GM18519 (cell line): ENCODE measurements around the gene ACAT2.
"Not testable (repeated sequence)": the region's sequence is repeated elsewhere in the genome, so short reads cannot be mapped to it uniquely, and the experiment has no call there.

Experiments
- ATAC-seq: cut with Tn5 transposase; IDR thresholded peaks from one replicate; pipeline ENCODE4 v1.9.1; 2021; ENCODE audit warnings: mild to moderate bottlenecking, moderate library complexity; ENCODE audit not compliant: unreplicated experiment, low FRiP score

Gene ACAT2

DNA sequence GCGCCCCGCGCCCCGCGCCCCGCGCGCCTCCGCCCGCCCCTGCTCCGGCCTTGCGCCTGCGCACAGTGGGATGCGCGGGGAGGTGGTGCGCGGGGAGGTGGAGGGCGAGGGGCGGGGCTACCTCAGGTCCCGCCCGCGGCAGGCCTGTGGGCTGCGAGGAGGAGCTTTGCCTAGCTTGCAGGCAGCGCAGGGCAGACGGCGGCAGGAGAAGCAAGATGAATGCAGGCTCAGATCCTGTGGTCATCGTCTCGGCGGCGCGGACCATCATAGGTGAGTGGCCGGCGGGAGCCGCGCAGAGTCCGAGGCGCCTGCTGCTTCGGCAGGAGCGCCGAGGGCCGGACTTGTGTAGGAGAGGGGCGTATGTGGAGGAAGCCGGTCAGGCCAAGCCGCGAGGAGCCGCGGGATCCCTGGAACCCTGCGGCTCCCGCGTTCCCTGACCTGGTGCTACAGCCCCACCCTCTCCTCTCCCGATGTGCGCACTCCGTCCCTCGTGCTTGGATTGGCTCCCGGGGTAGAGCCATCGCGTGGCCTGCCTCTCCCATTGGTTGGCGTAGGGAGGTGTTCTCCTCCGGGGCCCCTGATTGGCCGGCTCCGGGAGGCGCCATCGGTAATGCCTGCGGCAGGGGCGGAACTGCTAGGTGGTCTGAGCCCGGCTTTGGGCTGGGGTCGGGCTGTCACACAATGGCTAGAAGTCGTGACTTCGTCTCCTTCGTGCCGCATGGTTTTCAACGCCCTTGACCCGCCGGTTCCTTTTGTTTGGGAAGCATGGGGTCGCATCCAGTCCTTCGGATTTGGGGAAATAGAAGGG lies at the start of gene ACAT2:
Gene ACAT2 (plus strand): TSS at position 173 of the 808 bp plus-strand sequence. CDS start 43 bp downstream, at position 216.
- peak; percentile 94 for ATAC-seq

DNA sequence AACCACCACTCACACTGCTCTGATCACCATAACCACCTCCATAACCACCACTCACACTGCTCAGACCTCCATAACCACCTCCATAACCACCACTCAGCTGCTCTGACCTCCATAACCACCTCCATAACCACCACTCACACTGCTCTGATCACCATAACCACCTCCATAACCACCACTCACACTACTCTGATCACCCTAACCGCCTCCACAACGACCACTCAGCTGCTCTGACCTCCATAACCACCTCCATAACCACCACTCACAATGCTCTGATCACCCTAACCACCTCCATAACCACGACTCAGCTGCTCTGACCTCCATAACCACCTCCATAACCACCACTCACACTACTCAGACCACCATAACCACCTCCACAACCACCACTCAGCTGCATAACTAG lies 49.5 kb upstream of the ACAT2 start:
- ATAC-seq: not testable (repeated sequence)

DNA sequence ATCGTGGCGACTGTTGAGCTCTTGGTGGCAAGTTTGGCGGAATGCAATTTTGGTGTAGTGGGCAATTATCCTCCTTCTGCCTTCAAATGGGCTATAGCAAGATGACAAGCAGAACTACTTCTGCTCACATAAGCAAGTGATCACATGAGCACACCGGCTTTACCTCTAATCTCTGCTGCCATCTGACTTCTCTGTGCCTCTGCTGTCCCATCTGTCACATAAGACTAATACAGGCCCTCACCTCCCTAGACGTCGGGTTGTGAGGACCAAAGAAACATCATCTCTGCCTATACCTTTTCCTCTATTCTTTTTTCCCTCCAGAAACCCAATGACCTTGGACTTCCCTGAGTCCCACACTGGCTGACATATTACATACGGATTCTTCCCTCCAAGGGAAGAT lies 47.9 kb upstream of the ACAT2 start:
- no peak for ATAC-seq

DNA sequence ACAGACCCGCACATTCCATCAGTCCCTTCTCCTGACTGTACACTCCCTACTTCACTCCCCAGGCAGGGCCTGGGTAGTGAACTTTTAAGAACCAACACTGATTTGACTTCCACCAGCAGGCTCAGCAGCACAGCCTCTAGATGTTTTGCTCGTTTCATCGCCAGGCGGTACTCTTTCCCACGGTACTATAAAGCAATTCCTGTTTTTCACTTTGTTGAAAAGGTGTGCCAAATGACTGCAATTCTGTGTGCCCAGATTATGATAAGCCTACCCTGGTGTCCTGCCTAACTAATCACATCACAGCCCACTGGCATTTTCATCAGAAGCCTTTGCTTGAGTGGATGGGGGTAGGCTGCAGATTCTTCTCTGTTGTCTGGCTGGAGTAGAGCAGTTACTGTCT lies 47.4 kb upstream of the ACAT2 start:
- ATAC-seq: no peak

DNA sequence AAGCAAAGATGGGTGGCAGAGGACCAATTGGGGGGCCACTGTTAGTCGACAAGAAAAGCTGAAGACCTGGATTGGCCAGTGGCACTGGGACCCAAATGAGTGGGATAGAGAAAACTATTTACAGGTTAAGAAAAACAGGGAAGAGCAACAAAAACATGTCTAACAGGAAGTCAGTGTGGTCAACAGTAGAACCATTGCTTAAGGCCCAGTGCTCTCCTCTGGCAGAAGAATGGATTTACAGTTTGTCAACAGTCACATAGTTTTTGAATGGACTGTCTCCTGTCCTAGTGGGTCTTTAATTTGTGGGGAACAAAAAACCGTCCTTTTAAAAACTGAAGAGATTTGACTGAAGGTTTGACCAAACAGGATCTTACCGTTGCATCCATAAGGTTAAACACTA lies 46.7 kb upstream of the ACAT2 start:
- no peak for ATAC-seq

DNA sequence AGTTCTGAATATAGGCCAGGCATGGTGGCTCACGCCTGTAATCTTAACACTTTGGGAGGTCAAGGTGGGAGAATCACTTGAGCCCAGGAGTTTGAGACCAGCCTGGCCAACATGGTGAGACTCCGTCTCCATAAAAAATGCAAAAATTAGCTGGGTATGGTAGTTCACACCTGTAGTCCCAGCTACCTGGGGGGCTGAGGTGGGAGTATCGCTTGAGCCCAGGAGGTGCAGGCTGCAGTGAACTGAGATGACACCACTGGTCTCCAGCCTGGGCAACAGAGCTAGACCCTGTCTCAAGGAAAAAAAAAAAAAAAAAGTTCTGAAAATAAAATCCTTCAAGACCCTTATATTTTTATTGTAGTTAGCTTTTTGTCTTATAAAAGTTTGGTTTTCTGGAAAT lies 46.2 kb upstream of the ACAT2 start:
- no peak for ATAC-seq

DNA sequence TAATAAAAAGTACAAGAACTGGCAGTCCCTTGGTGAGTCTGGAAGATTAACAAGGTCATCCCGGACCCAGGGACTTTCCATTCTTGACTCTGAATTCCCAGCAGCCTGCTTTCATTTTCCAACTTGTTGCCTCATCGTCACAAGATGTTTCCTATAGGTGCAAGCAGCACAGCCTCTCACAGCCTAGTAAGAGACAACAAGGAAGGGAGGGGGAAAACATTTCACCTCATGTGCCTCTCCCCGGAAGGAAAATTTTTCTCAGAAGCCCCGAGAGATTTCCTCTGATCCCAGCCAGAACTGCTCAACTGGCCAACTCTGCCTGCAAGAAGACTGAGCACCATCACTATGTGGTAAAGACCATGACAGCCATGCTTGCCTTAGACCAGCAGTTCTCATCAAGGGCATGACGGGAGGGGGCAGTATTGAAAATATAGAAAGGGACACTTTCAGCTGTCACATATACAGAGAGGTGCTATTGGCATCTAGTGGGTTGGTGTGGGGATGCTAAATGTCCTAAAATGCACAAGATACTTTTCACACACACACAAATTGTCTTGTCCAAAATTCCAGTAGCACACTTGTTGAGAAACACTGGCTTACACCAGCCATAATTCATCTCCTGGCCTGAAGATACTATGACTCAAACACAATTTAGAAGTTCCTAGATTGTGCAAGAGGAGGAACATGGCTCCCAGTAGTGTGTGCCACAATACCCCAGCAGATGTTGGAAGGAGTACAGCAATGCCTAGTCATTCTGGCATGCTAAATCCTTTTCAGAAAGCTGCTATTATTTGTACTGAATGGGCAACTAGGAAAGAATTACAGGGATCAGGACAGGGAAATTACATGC lies 45.4 kb upstream of the ACAT2 start:
- no peak for ATAC-seq

DNA sequence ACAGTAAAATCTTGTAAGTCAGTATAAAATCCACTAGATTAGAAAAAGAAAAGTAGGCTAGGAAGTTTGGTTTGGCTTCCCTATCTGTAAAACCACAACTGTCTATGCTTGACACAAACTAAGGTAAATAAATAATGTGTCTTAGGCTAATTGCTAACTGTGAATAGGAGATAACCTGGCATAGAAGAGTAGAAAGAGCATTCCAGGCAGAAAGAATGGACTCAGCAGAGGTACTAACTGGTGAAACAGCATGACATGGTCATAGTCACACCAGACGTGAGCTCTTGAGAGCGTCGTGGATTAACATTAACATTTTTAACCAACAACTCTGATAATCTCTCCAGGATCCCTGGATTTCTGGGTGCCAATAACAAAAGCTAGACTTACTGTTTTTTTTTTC lies 43.2 kb upstream of the ACAT2 start:
- no peak for ATAC-seq

DNA sequence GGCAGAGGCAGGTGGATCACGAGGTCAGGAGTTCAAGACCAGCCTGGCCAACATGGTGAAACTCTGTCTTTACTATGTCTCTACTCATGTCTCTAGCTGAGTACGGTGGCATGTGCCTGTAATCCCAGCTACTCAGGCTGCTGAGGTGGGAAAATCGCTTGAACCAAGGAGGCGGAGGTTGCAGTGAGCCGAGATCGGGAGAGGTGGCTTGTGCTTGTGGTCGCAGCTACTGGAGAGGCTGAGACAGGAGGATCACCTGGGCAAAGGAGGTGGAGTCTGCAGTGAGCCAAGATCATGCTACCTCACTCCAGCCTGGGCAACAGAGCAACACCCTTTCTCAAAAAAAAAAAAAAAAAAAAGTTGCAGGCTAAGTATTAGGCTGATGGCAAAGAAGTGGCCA lies 42.6 kb upstream of the ACAT2 start:
- ATAC-seq: no peak

DNA sequence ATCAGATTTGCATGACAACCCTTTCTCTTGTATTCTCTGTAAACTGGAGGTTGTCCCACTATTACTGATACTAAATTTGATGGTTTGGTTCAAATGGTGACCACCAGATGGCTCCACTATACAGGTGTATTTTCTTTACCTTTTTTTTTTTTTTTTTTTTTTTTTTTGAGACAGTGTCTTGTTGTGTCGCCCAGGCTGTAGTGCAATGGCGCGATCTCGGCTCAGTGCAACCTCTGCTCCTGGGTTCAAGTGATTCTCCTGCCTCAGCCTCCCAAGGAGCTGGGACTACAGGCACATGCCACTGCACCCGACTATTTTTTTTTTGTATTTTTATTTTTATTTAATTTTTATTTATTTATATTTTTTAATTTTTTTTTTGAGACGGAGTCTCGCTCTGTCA lies 41.1 kb upstream of the ACAT2 start:
- no peak for ATAC-seq

DNA sequence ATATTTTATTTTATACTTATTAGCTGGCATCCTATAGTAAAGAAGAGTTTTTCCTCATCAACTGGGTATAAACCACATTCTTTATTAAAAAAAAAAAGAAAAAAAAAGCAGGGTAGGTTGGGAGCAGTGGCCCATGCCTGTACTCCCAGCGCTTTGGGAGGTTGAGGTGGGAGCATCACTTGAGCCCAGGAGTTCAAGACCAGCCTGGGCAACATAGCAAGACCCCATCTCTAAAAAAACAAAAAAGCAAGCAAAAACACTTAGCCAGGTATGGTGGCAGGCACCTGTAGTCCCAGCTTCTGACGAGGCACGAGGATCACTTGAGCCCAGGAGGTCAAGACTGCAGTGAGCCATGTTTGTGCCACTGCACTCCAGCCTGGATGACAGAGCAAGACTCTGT lies 39.9 kb upstream of the ACAT2 start:
- not testable (repeated sequence) for ATAC-seq

DNA sequence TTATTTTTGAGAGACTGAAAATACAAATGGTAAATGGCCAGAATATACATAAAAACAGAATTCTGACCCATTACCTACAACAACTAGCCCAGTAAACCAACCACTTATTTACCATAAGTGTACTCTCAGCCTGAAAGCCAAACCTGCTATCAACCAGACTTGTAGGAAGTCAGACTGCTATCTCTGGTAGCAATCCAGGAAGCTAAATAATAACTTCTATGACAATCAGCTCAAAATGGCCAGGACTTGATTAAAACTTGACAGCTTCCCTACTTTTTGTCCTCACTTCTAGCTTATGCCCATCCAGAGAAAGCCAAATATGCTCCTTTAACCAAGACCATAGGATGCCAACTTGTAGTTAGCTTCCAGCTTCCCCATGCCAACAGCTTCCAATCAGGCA lies 39.2 kb upstream of the ACAT2 start:
- ATAC-seq: no peak

DNA sequence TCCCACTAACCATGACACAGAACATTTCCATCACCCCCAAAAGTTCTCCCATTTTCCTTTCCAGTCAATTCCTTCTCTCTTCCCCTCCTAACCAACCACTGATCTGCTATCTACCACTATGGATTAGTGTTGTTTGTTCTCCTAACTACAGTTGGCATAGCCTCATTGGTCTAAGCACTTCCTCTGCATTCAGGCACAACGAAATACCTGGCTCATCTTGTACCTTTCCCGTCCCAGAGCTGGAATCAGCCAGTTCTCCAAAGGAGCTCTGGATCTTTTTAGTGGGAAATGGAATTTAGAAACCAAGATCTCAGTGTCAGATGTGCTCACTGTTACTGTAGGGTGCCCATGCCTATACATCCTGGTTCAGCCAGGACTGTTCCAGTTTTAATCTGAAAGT lies 38.6 kb upstream of the ACAT2 start:
- ATAC-seq: no peak

DNA sequence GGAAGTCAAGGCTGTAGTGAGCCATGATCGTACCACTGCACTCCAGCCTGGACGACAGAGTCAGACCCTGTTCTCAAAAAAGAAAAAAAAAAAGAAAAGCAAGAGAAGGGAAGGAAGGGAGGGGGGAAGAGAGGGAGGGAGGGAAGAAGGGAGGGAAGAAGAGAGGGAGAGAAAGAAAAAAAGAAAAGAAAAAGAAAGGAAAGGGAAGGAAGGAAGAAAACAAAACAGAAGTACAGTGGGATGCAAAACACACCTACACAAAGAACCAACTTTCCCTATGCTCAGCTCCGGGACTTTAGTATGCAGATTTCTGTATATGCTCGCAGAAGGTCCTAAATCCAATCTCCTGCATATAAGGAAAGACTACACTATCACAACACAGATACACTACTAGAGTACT lies 37.1 kb upstream of the ACAT2 start:
- no peak for ATAC-seq

DNA sequence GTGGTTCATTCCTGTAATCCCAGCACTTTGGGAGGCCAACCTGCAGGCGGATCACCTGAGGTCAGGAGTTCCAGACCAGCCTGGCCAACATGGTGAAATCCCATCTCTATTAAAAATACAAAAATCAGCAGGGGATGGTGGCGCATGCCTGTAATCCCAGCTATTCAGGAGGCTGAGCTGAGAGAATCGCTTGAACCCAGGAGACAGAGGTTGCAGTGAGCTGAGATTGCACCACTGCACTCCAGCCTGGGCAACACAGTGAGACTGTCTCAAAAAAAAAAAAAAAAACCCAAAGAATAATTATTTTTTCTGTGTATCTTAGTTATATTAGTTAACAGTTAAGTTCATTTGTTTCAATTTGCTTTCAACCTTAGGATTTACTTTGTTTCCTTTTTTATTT lies 36.6 kb upstream of the ACAT2 start:
- ATAC-seq: not testable (repeated sequence)

DNA sequence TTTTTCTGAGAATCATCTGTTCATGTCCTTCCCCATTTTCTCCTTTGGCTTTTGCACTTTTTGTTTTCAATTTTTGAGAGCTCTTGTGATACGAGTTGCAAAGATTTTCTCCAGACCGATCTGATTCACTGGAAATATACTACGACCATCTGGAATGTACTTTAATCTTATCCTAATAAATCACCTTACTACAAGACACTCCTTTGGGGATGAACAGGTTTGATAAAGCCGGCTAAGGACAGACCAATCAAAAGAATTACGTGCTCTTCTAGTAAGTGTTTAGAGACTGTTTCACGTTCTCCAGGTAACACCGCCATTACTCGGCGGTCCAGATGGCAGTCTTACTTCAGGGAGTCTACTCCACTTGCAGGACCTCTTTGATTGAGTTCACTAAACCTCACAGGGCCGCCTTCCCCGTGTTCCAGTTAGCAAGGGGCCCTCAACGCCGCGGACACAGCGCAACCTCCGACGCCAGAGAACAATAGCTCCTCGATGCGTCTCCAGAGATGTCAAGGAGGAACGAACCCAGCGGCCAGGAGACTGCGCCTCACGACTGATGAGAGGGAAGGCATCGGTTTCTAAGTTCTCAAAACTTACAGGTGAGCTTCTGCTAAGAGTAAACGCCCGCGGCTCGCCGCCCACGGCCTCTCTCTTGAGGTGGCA lies 35.5 kb upstream of the ACAT2 start:
- ATAC-seq: peak; percentile 6

DNA sequence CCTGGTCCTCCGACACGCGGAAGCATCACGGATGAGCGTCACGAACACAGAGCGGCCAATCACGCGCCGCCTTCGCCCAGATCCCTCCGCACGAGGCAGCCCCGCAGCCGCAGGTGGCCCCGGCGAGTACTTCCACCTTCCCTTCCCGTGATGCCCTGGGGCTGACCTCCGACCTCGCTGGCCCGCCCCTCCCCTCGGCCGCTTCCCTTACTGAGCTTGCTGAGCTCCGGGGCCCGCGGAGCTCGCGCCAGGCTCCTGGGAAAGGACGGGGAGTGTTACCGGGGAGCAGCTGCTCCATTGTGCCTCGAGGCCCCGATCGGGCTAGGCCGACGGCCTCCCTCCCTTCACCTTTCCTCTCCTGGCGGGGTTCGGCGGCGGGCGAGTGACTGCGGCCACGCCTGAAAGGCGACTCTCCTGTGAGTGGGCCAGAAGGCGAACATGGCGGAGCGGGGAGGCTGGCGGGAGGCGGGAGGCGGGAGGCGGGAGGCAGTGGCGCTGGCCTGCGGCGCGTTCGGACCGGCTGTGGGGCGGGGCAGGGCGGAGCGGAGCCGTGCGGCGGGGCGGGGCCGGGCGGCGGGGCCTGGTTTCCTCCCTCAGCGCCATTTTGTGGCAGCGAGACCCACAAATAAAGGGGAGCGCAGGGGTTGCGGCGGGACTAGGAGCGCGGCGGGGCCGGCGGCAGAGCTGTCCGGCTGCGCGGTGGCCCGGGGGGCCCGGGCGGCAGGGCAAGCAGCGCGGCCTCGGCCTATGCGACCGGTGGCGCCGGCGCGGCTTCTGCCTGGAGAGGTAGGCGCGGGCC lies 34.7 kb upstream of the ACAT2 start, which contains the start of gene WTAP:
Gene WTAP (plus strand): TSS at position 589 of the 799 bp plus-strand sequence. CDS start 8,760 bp downstream, outside the sequence.
- peak; percentile 70 for ATAC-seq

DNA sequence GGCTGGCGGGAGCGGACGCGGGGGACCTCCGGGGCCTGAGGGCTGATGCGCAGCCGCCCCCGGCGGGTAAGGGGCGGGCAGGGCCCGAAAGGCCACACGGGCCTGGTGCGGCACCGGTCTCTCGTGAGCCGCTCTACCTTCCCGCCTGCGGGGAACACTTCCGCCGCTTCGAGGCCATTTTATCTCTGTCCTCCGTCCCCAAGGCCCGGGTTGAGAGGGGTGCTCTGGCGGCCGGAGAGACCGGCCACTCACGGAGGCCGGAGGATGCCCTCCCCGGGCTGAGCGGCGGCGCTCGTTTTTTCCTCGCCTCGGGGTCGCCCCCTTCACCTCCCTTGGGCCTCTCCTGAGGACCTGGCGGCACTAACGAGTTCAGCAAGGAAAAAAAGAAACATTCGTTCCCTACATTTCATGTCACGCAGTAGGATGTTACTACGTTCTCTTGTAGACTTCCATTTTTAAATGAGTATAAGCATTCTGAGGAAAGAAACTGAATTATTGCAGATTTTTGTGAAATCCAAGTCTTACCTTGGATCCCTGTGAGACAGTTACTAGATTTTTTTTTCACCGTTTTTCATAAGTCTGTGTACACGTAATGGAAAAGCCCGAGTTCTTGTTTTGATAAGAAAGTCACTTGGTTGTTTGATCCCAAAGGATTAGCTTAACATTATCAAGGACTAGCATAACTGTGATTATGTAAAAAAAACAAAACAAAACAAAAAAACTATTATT lies 34.0 kb upstream of the ACAT2 start:
- ATAC-seq: peak; percentile 23

DNA sequence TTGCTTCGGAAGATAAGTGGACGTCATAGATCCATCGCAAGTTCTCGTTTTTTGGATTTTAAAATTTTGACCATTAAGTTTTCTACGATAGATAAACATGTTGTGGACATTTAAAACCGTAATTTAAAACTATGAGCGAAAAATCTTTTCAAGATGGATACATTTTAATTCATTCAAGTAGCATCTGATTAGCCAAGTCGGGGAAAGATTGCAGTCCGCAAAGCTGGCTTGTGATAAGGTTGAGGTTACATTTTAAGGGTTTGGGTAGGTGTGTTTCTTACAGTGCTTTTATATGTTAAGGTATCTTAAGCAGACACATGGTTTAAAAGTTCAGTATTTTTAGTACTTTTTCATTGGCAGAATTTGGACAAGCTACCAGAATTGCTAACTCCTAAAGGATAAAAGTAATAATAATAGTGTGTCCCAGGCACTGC lies 33.3 kb upstream of the ACAT2 start:
- ATAC-seq: no peak
